HepG2 (cell line): ENCODE results near the gene STK24. TPM values are rescaled to one million over a fixed set of nuclear protein-coding genes. Genes with fewer than 3 reads are reported as not detected.

Experiments used
- ATAC-seq: fragments of 200-7000 bp; cut with Tn5 transposase; 3 replicates; pipeline ENCODE4 v1.9.1; 2020; ENCODE audit warnings: mild to moderate bottlenecking, moderate library complexity
- BruUV-seq: library from RNA; stranded (reverse); fragments of 400-500 nt; replicated peaks from 2 replicates; lab custom pipeline; 2021; lab: Mats Ljungman, UMichigan
- CTCF ChIA-PET: fragments of 300-600 bp; formaldehyde crosslinking; extraction: SDS; loops from one replicate; lab custom pipeline; 2021; ENCODE audit warnings: low total read pairs, inconsistent platforms, low intra/inter-chr PET ratio; lab: Yijun Ruan, JAX
- POLR2A ChIA-PET: fragments of 350-600 bp; sonication (Branson Sonifier 250); formaldehyde crosslinking; loops from one replicate; lab custom pipeline; 2020; ENCODE audit warnings: antibody characterized with exemption, inconsistent platforms; lab: Yijun Ruan, JAX
- DNase-seq: peaks from one replicate; pipeline ENCODE4 v3.0.0-alpha.2; 2015; ENCODE audit warnings: low spot score
- FAIRE-seq: peaks from 3 replicates; lab custom pipeline; 2011; peaks lifted over from hg19 to GRCh38; lab: Jason Lieb, UNC
- H2AFZ ChIP-seq: one replicate; pipeline ENCODE4 v1.6.1; 2011; ENCODE audit warnings: low read length, inconsistent platforms
- H3K27ac ChIP-seq: fragments of 300-600 bp; 3 replicates; pipeline ENCODE4 v1.8.0; 2011; ENCODE audit warnings: mixed run types, mild to moderate bottlenecking, mixed read lengths, low read length, inconsistent platforms; ENCODE audit not compliant: insufficient read depth; ENCODE audit errors: extremely low read length
- H3K27me3 ChIP-seq, 2 experiments: fragments of 200-600 bp in 1 of 2; 2 replicates in 1 of 2; 3 replicates in 1 of 2; pipeline versions ENCODE4 v1.6.0 to v1.8.0; 2011; ENCODE audit warnings: low read length in 2 of 2, mild to moderate bottlenecking in 2 of 2, moderate library complexity in 2 of 2, inconsistent platforms in 1 of 2; ENCODE audit not compliant: insufficient read depth in 2 of 2, control insufficient read depth in 1 of 2
- H3K36me3 ChIP-seq, 2 experiments: fragments of 200-600 bp in 1 of 2; replicated peaks in 1 of 2; 2 replicates in 1 of 2; 3 replicates in 1 of 2; pipeline versions ENCODE4 v1.5.1 to v1.8.0; 2011; ENCODE audit warnings: low read length in 2 of 2, inconsistent platforms in 1 of 2; ENCODE audit not compliant: insufficient read depth in 2 of 2, control insufficient read depth in 1 of 2
- H3K4me1 ChIP-seq: 2 replicates; pipeline ENCODE4 v1.5.1; 2012; ENCODE audit warnings: low read length, inconsistent platforms; ENCODE audit not compliant: insufficient read depth
- H3K4me2 ChIP-seq: 2 replicates; pipeline ENCODE4 v1.6.0; 2011; ENCODE audit warnings: low read depth, low read length, inconsistent platforms
- H3K4me3 ChIP-seq, 3 experiments: fragments of 200-600 bp in 1 of 3; sonication (generic), shearing (Covaris generic) in 1 of 3; replicated peaks in 1 of 3; 2 replicates each; pipeline ENCODE4 v1.5.1; 2011 to 2016; ENCODE audit warnings: low read length in 3 of 3, inconsistent platforms in 2 of 3, low read depth in 2 of 3, mild to moderate bottlenecking in 2 of 3, control low read depth in 1 of 3, mixed read lengths in 1 of 3; ENCODE audit not compliant: insufficient read depth in 1 of 3
- H3K79me2 ChIP-seq: one replicate; pipeline ENCODE4 v1.6.1; 2011; ENCODE audit warnings: low read length, inconsistent platforms; ENCODE audit not compliant: insufficient read depth
- H3K9ac ChIP-seq: 2 replicates; pipeline ENCODE4 v1.6.0; 2011; ENCODE audit warnings: mild to moderate bottlenecking, low read depth, low read length, inconsistent platforms; ENCODE audit not compliant: insufficient read depth
- H3K9me3 ChIP-seq: 2 replicates; pipeline ENCODE4 v1.5.1; 2012; ENCODE audit warnings: mild to moderate bottlenecking, low read length
- H4K20me1 ChIP-seq: 2 replicates; pipeline ENCODE4 v1.6.0; 2011; ENCODE audit warnings: inconsistent platforms, mild to moderate bottlenecking, low read length, moderate library complexity; ENCODE audit not compliant: insufficient read depth
- AFF4 ChIP-seq: sonication (generic); formaldehyde crosslinking; IDR thresholded peaks from 2 replicates; pipeline ENCODE4 v1.4.0; 2020; ENCODE audit warnings: missing genetic modification reagents
- AHDC1 ChIP-seq: sonication (generic); formaldehyde crosslinking; IDR thresholded peaks from 2 replicates; pipeline ENCODE4 v1.5.1; 2020; ENCODE audit warnings: mild to moderate bottlenecking, missing genetic modification reagents, borderline replicate concordance
- KLF9 ChIP-seq: IDR thresholded peaks from 2 replicates; pipeline ENCODE4 v1.6.1; 2016; ENCODE audit warnings: low read depth
- RBAK ChIP-seq: sonication (generic); formaldehyde crosslinking; IDR thresholded peaks from 2 replicates; pipeline ENCODE4 v1.5.1; 2020; ENCODE audit warnings: mild to moderate bottlenecking, missing genetic modification reagents
- SIX4 ChIP-seq: sonication (generic); formaldehyde crosslinking; IDR thresholded peaks from 2 replicates; pipeline ENCODE4 v1.4.0; 2020; ENCODE audit warnings: missing genetic modification reagents
- WGBS: methylation state at CpG from one replicate; pipeline ENCODE4 v1.1.6; 2017; ENCODE audit warnings: low lambda C conversion rate; 5-methylcytosine and 5-hydroxymethylcytosine counted together
- in situ Hi-C: cut with HindIII; loops from 2 replicates; pipeline ENCODE4 v1.10.0; 2017; ENCODE audit warnings: low pct_unique_long_range_greater_than_20kb; ENCODE audit not compliant: extremely low pct_ligation_motif_present
- intact Hi-C: fragments of 100-400 bp; cut with micrococcal nuclease; formaldehyde crosslinking; loops from one replicate; pipeline ENCODE4 v1.10.0; 2022; ENCODE audit not compliant: unreplicated experiment
- polyA plus RNA-seq, 8 experiments: library from polyadenylated mRNA; depleted of rRNA in 3 of 8; stranded (reverse) in 7 of 8; unstranded in 1 of 8; fragments of >200 nt; fragmentation: Illumina TruSeq in 4 of 8; extraction: Trizol in 4 of 8; gene quantifications; 2 replicates each; pipeline versions ENCODE4 v1.2.1 to v1.2.3, GENCODE V29; 2011 to 2016; ENCODE audit warnings: low read depth in 4 of 8, missing spikeins in 1 of 8, mixed read lengths in 1 of 8; ENCODE audit not compliant: insufficient read depth in 1 of 8
- total RNA-seq, 5 experiments: library from RNA; depleted of rRNA; stranded (reverse); fragments of >200 nt; fragmentation: Illumina TruSeq; extraction: Trizol; gene quantifications; 2 replicates each; pipeline ENCODE4 v1.2.3, GENCODE V29; 2016; ENCODE audit warnings: low read depth in 1 of 5

The STK24 gene
- total and polyA plus RNA-seq, 2 of the 13 experiments (the other 11 are each of a cell fraction or from before 2014, with no cell fraction given), result 51.3 to 73.0 TPM

GRCh38 chr13:98523455-98524102 lies 53.3 kb downstream of the STK24 start:
- H3K79me2 ChIP-seq, result peaks cover 98% of the 10 kb centered on the region
- ChIA-PET POLR2A (no interaction called here), CTCF (no interaction called here)
- H3K4me1 ChIP-seq, result peaks cover 38% of the 10 kb centered on the region
- intact Hi-C loops, result no loop called here
- H3K27ac ChIP-seq, result no peak overlapping the region
- no peaks in the 10 kb centered on the region for H3K27me3 ChIP-seq
- peaks cover 85% of the 10 kb centered on the region for H4K20me1 ChIP-seq
- no peak overlapping the region for H3K9ac ChIP-seq
- no peak for ATAC-seq
- no peak overlapping the region for H3K4me2 ChIP-seq
- peaks cover 0 to 7% of the 10 kb centered on the region in 2 experiments; a peak in 4 of 5 replicates for H3K36me3 ChIP-seq
- no peak for FAIRE-seq
- in situ Hi-C loops, result no loop called here
- BruUV-seq, result no TSS peak
- WGBS, result over 99% methylated on average over 12 of the region's 16 CpGs
- DNase-seq, result no peak
- no peak for TF ChIP-seq KLF9 (CRISPR knock-in tag)
- TF ChIP-seq SIX4, result no peak
- TF ChIP-seq RBAK (CRISPR knock-in tag), result no peak
- no peak for TF ChIP-seq AFF4 (CRISPR knock-in tag)
- no peak for TF ChIP-seq AHDC1 (CRISPR knock-in tag)
- no peak overlapping the region for H2AFZ ChIP-seq
- no peaks in the 10 kb centered on the region for H3K9me3 ChIP-seq
- H3K4me3 ChIP-seq, result no peak overlapping the region
